ENCODE measurements around the gene METTL25B. TPM values are rescaled to one million over a fixed set of nuclear protein-coding genes. Genes with fewer than 3 reads are reported as not detected.

The METTL25B gene
- total and polyA plus RNA-seq, 3 experiments from 2014 or later = 4.2 to 29.7 (median 29.6) TPM

DNA sequence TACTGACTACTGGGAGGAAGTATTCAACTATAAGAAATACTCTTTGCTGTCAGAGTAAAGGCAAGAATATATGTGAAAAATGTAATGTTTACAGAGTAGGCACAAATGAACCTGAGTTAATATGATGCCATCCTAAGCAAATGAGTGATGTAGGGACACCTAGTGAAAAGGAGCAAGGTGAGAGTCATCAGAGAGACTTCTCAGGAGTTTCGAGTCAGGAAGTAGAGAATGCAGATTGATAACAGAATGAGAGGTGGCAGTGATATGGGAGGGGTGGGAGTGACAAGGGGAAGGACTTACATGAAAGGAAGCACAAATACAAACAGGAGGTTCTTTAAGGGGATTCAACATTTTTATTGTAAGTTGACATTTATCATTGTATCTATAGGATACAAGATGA is 49.3 kb downstream of the METTL25B start:
- Mint-ChIP-seq H3K9me3 (no peaks in the 10 kb centered on the region), H3K27ac (peak overlapping the region; percentile 18 to 84 (median 67)), H3K36me3 (peaks cover 0 to 45% (median 13%) of the 10 kb centered on the region in 3 donors), H3K27me3 (no peaks in the 10 kb centered on the region), H3K4me3 (peak overlapping the region in 1 of 7 donors; percentile 51), H3K4me1 (peaks cover 47 to 59% (median 59%) of the 10 kb centered on the region in 3 donors)
- ChIA-PET CTCF (interaction anchor here (1.4 kb wide), 1 partner anchor 82 kb away, joined by 3 read pairs; no protein-coding TSS in a partner anchor), POLR2A (no interaction called here)
- H3K36me3 ChIP-seq (ENCODE audit: insufficient read depth, low read length) = no peaks in the 10 kb centered on the region
- H3K4me1 ChIP-seq (ENCODE audit: insufficient read depth, low read length) = peaks cover 22% of the 10 kb centered on the region
- no peak overlapping the region for H3K4me3 ChIP-seq (ENCODE audit: low read length)
- no peaks in the 10 kb centered on the region for H3K9me3 ChIP-seq (ENCODE audit: low read length)
- no peaks in the 10 kb centered on the region for H3K27me3 ChIP-seq (ENCODE audit: insufficient read depth, low read length, poor library complexity, severe bottlenecking)
- no peak for DNase-seq
- H3K27ac ChIP-seq (ENCODE audit: low read depth, low read length) = no peak overlapping the region

DNA sequence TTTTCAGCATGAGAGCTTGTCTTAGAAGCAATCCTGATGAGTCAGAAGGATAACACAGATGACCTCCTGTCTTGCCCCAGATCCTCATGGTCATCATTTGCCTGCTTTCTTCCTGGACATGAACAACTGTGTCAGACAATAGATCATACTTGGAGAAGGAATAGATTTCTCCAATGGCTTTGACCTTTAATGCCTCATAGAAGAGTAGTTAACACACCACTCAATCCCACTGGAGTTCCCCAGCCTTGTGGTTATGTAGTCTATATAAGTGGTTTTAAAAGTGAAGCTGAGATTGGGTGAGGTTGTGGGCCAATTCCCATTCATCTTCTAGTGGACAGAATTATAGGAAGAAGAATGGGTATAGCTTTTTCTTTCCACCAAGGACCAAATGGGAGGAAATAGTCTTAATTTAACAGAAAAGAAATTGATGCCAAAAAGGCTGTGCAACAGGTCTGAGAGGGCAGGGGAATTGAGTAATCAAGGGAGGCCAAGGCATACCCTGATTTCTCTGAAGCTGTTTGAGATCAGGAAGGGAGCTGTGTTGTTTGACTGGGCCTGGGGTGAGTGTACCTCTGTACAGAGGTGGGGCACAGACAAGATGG is 53.4 kb downstream of the METTL25B start:
- Histone ChIP-seq H3K27ac (ENCODE audit: low read depth, low read length) (no peak overlapping the region), H3K36me3 (ENCODE audit: insufficient read depth, low read length) (peaks cover 10% of the 10 kb centered on the region), H3K27me3 (ENCODE audit: insufficient read depth, low read length, poor library complexity, severe bottlenecking) (no peaks in the 10 kb centered on the region), H3K9me3 (ENCODE audit: low read length) (no peaks in the 10 kb centered on the region), H3K4me1 (ENCODE audit: insufficient read depth, low read length) (peaks cover 16% of the 10 kb centered on the region), H3K4me3 (ENCODE audit: low read length) (no peak overlapping the region)
- Mint-ChIP-seq H3K4me3 (no peak overlapping the region), H3K36me3 (peaks cover 0 to 59% (median 15%) of the 10 kb centered on the region in 3 donors), H3K27me3 (no peaks in the 10 kb centered on the region), H3K9me3 (no peaks in the 10 kb centered on the region), H3K27ac (peak overlapping the region in 3 of 8 donors; percentile 8 to 73 (median 48)), H3K4me1 (peaks cover 28 to 35% (median 34%) of the 10 kb centered on the region in 3 donors)
- POLR2A ChIA-PET = no interaction called here
- CTCF ChIA-PET = interaction anchor here (1.0 to 1.6 kb wide), 3 partner anchors 13 to 146 kb away, joined by 3 read pairs; no protein-coding TSS in a partner anchor
- DNase-seq = no peak

DNA sequence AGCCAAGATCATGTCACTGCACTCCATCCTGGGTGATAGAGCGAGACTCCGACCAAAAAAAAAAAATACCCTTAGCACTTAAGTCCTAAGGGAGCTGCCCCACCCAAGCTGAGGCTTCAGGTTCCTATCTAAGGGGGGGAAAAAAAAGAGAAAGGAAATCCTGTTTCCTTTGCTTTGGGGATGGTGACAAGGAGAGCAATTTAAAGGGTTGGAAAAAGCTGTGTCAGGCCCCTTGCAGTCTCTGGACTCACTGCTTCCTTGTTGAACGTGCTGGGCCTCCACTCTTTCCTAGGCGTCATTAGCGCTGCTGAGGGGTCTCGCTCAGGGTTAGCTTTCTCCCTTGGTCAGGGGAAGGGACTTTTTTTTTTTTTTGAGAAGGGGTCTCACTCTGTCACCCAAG is 57.2 kb downstream of the METTL25B start:
- Histone ChIP-seq H3K36me3 (ENCODE audit: insufficient read depth, low read length) (peaks cover 20% of the 10 kb centered on the region), H3K27me3 (ENCODE audit: insufficient read depth, low read length, poor library complexity, severe bottlenecking) (no peaks in the 10 kb centered on the region), H3K4me3 (ENCODE audit: low read length) (no peak overlapping the region), H3K27ac (ENCODE audit: low read depth, low read length) (no peak overlapping the region), H3K9me3 (ENCODE audit: low read length) (no peaks in the 10 kb centered on the region), H3K4me1 (ENCODE audit: insufficient read depth, low read length) (no peaks in the 10 kb centered on the region)
- Mint-ChIP-seq H3K27ac (peak overlapping the region in 1 of 8 donors; percentile 72), H3K36me3 (peaks cover 5 to 80% (median 29%) of the 10 kb centered on the region in 3 donors), H3K4me3 (no peak overlapping the region), H3K27me3 (no peaks in the 10 kb centered on the region), H3K4me1 (peaks cover 19 to 27% (median 21%) of the 10 kb centered on the region in 3 donors), H3K9me3 (no peaks in the 10 kb centered on the region)
- ChIA-PET POLR2A (interaction anchor here (0.7 kb wide), 1 partner anchor 132 kb away, joined by 3 read pairs; no protein-coding TSS in a partner anchor), CTCF (interaction anchor here (1.2 to 2.5 kb wide), 5 partner anchors 9 to 161 kb away, joined by 3 to 9 read pairs (median 4); no protein-coding TSS in a partner anchor)
- no peak for DNase-seq

Other genes with a start within 250 kb of the METTL25B start
- 10 to 100 TPM; 32.9 to 35.4 TPM for gene MEF2D, start 227.7 kb upstream of the METTL25B start, total RNA-seq
- gene MEF2D, start 227.7 kb upstream of the METTL25B start, polyA plus RNA-seq = 19.2 TPM
- gene IQGAP3, start 155.9 kb upstream of the METTL25B start, total RNA-seq = 1 to 10 TPM; 4.4 to 4.7 TPM
- not detected for gene IQGAP3, start 155.9 kb upstream of the METTL25B start, polyA plus RNA-seq
- 1 to 10 TPM; 7.3 to 7.4 TPM for gene TTC24, start 148.7 kb upstream of the METTL25B start, total RNA-seq
- gene TTC24, start 148.7 kb upstream of the METTL25B start, polyA plus RNA-seq = 2.3 TPM
- gene NAXE, start 136.7 kb upstream of the METTL25B start, total RNA-seq = 10 to 100 TPM; 63.0 to 69.1 TPM
- gene NAXE, start 136.7 kb upstream of the METTL25B start, polyA plus RNA-seq = 113 TPM
- 100 to 1,000 TPM; 123 to 131 TPM for gene GPATCH4, start 127.0 kb upstream of the METTL25B start, total RNA-seq
- gene GPATCH4, start 127.0 kb upstream of the METTL25B start, polyA plus RNA-seq = 58.7 TPM
- gene HAPLN2, start 109.1 kb upstream of the METTL25B start, total RNA-seq = not detected
- not detected for gene HAPLN2, start 109.1 kb upstream of the METTL25B start, polyA plus RNA-seq
- not detected for gene BCAN, start 86.4 kb upstream of the METTL25B start, total RNA-seq
- gene BCAN, start 86.4 kb upstream of the METTL25B start, polyA plus RNA-seq = not detected
- not detected for gene NES, start 51.1 kb upstream of the METTL25B start, total RNA-seq
- not detected for gene NES, start 51.1 kb upstream of the METTL25B start, polyA plus RNA-seq
- under 1 TPM; 0.66 to 0.71 TPM for gene CRABP2, start 22.9 kb upstream of the METTL25B start, total RNA-seq
- not detected for gene CRABP2, start 22.9 kb upstream of the METTL25B start, polyA plus RNA-seq
- 10 to 100 TPM; 69.4 to 75.9 TPM for gene ISG20L2, start 297 bp downstream of the METTL25B start, total RNA-seq
- 25.0 TPM for gene ISG20L2, start 297 bp downstream of the METTL25B start, polyA plus RNA-seq
- 100 to 1,000 TPM; 122 to 131 TPM for gene MRPL24, start 12.6 kb downstream of the METTL25B start, total RNA-seq
- 92.2 TPM for gene MRPL24, start 12.6 kb downstream of the METTL25B start, polyA plus RNA-seq
- 100 to 1,000 TPM; 297 to 299 TPM for gene HDGF, start 23.2 kb downstream of the METTL25B start, total RNA-seq
- gene HDGF, start 23.2 kb downstream of the METTL25B start, polyA plus RNA-seq = 46.0 TPM
- gene PRCC, start 39.1 kb downstream of the METTL25B start, total RNA-seq = 100 to 1,000 TPM; 106 to 111 TPM
- 45.9 TPM for gene PRCC, start 39.1 kb downstream of the METTL25B start, polyA plus RNA-seq
- 100 to 1,000 TPM; 163 to 170 TPM for gene SH2D2A, start 88.4 kb downstream of the METTL25B start, total RNA-seq
- 62.1 TPM for gene SH2D2A, start 88.4 kb downstream of the METTL25B start, polyA plus RNA-seq
- under 1 TPM in 1 of 2 experiments, not detected in 1; 0.07 TPM for gene INSRR, start 130.6 kb downstream of the METTL25B start, total RNA-seq
- gene INSRR, start 130.6 kb downstream of the METTL25B start, polyA plus RNA-seq = not detected
- gene NTRK1, start 132.4 kb downstream of the METTL25B start, total RNA-seq = 1 to 10 TPM; 2.9 to 3.0 TPM
- gene NTRK1, start 132.4 kb downstream of the METTL25B start, polyA plus RNA-seq = not detected
- gene PEAR1, start 165.2 kb downstream of the METTL25B start, total RNA-seq = not detected
- gene PEAR1, start 165.2 kb downstream of the METTL25B start, polyA plus RNA-seq = not detected
- gene LRRC71, start 192.2 kb downstream of the METTL25B start, total RNA-seq = not detected
- gene LRRC71, start 192.2 kb downstream of the METTL25B start, polyA plus RNA-seq = not detected

All from CD8-positive, alpha-beta memory T cell (primary cell).